HEK293 (cell line): ENCODE results near the gene MEAK7.

Experiments used
- YY1 ChIP-seq: fragments of 450-650 bp; formaldehyde crosslinking; IDR thresholded peaks from 2 replicates; pipeline ENCODE4 v1.5.1; 2018; ENCODE audit warnings: missing biosample characterization, missing genetic modification characterization
- ZSCAN5A ChIP-seq: fragments of 450-650 bp; formaldehyde crosslinking; IDR thresholded peaks from 2 replicates; pipeline ENCODE4 v1.5.1; 2016; ENCODE audit warnings: missing biosample characterization, missing genetic modification characterization
- TF ChIP-seq, protein P1 (sequence below): fragments of 450-650 bp; formaldehyde crosslinking; IDR thresholded peaks from 2 replicates; pipeline ENCODE4 v1.5.1; 2016; ENCODE audit warnings: missing biosample characterization, missing genetic modification characterization

DNA sequence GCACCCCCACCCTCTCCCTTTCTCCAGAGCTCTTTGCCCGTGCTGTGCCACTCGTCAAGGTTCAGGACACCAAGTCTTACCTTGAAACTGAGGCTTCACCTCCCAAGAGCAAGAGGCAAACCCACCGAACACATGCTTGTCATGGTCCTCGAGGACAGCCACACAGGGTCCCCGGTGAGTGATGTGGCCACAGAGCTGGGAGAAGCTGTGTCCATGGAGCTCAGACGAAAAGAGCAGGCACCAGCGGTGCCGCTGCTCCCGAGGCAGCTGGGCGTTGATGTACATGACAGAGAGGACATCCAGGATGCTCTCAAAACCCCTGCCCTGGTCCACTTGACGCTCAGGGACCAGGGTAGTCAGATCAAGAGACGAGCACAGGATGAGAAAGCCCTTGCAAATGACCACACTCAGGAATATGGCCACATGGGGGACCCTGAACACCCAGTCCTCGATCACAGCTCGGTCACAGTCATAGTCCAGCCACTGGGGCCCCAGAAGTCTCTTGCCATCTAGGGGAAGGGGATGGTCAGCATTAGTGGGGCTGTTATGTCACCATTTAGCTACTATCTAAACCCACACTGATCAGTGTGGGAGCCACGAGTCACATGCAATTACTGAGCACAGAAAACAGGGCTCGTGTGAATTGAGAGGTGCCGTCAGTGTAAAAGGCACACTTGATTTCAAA lies 17.8 kb downstream of the MEAK7 start:
- TF ChIP-seq, protein P1, sequence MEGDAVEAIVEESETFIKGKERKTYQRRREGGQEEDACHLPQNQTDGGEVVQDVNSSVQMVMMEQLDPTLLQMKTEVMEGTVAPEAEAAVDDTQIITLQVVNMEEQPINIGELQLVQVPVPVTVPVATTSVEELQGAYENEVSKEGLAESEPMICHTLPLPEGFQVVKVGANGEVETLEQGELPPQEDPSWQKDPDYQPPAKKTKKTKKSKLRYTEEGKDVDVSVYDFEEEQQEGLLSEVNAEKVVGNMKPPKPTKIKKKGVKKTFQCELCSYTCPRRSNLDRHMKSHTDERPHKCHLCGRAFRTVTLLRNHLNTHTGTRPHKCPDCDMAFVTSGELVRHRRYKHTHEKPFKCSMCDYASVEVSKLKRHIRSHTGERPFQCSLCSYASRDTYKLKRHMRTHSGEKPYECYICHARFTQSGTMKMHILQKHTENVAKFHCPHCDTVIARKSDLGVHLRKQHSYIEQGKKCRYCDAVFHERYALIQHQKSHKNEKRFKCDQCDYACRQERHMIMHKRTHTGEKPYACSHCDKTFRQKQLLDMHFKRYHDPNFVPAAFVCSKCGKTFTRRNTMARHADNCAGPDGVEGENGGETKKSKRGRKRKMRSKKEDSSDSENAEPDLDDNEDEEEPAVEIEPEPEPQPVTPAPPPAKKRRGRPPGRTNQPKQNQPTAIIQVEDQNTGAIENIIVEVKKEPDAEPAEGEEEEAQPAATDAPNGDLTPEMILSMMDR (tag by site-specific recombination) = no peak
- no peak for TF ChIP-seq YY1 (tag by site-specific recombination)
- TF ChIP-seq ZSCAN5A (tag by site-specific recombination) = no peak
